HG02884 (cell line): ENCODE data around the gene PLEK.
A peak's percentile ranks its signal among the peaks of the same experiment; 100 is the strongest.
"Not testable (repeated sequence)": the region's sequence is repeated elsewhere in the genome, so short reads cannot be mapped to it uniquely, and the experiment has no call there.

Source experiments
- ATAC-seq: cut with Tn5 transposase; IDR thresholded peaks from one replicate; pipeline ENCODE4 v1.9.1; 2021; ENCODE audit warnings: mild to moderate bottlenecking, moderate library complexity; ENCODE audit not compliant: unreplicated experiment

Gene PLEK

DNA sequence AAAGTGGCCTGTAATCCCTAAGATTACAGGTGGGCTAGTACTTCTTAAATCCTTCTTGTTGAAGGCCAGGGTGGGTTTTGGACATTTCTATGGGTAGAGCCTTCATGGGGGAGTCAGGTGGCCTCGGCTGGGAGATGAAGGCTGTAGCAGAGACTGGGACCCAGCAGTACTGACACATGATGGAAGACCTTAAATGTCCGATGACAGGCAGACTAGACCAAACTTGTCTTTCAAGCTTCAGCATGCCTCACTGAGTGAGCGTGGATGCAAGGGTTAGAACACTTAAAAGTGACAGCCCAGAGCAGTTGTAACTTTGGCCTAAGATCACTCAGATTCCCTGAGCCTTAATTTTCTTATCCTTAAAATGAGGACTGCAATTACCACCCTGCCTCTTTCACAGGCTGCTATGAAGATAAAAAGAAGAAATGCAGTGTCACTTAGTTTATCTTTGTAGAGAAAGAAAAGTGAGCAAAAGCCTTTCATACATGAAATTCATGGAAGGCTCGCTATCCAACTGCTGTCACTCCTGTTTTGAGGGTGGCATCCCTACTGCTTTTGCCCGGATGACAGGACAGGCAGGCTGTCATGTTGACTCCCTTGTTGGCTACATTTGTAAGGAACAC is 19.5 kb downstream of the PLEK start:
- no peak for ATAC-seq

DNA sequence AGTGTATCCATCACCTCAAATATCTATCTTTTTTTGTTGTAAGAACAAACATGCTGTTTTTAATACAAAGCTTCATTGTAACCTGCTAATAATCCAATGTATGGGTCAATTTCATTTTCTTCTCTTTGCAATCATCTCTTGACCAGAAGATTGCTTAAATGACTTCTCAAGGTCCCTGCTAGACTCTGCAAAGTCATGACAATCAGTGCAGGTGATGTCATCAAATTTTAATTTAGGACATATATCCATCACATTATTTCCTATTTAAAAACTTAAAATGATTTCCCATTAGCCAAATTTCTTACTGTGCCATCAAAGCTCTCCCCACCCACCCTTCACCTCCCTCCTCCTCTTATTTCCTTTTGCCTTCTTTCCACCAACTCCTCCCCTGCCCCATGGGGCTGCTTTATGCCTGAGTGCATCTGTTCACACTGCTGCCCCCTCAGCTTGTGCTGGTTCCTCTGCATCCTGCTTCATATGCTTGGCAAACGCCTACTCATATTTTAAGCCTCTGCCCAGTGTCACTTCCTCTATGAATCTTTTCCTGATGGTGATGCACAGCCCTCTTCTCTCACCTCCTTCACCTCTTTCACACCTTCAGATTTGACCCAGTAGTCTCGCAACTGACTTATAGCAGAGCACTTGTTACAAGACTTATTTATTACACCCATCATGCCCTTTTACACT is 20.3 kb downstream of the PLEK start:
- ATAC-seq: peak; percentile 43

DNA sequence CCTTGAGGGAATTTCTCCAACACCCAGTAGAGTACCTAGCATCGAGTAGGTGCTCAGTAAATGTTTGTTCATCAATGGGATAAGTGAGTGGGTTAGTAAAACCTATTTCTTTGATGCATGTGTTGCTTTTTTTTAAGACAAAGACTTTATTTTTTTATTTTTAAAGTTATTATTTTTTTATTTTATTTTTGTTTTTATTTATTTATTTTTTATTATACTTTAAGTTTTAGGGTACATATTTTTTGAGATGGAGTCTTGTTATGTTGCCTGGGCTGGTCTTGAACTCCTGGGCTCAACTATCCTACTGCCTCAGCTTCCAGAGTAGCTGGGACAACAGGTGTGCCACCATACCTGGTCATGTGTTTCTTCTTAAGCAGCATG is 20.8 kb downstream of the PLEK start:
- no peak for ATAC-seq

DNA sequence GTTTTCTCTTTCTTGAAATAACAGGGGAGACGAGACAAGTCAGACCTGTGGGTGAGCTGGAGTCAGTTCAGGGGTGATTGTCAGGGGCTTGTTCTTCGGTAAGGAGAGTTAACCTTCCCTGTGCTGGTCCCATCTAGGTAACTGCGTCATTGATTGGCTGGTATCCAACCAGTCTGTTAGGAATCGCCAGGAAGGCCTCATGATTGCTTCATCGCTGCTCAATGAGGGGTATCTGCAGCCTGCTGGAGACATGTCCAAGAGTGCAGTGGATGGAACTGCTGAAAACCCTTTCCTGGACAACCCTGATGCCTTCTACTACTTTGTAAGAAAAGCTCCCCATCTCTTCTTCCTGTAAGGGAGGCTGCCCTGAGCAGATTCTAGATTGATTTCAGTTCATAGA is 21.3 kb downstream of the PLEK start:
- ATAC-seq: no peak

DNA sequence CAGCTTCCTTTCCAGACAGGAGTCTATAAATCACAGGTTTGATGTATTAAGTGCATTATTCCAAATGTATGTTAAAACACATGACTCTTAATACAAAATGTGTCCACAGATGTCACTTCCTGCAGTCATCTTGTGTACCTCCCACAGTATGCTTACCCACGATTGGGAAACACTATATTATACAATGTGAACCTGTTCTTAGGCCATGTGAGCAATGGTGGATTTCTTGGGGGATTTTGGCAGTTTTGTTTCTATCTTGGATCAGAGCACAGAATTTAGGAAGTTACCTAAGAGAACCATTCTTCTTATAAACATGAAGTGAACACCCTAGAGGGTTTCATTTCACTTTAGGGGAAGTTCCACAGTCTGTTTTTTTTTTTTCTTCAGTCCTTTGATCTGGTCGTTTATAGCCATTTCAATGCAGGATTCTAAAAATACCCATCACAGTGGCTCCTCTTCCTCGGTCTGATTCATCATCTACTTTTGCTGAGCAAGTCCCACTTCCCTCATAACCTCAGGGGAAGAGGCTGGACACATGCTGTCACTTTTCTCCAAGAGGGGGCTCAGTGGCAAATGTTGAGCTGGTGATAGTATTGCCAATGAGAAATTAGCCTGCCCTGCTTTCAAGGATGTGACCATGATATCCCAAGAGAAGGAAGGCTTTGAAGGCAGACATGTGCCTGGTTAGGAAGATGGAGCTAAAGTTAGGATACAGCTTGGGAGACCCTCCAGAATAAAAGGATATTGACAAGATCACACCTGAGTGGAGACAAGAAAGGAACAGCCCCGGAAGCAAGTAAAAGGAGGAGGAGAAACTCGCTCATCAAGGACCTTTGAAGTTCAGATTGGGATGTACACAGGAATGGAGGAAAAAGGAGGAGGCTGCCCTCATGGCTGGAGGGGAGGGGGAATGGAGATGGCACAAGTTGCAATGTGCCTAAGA is 22.6 kb downstream of the PLEK start:
- ATAC-seq: peak; percentile 53

DNA sequence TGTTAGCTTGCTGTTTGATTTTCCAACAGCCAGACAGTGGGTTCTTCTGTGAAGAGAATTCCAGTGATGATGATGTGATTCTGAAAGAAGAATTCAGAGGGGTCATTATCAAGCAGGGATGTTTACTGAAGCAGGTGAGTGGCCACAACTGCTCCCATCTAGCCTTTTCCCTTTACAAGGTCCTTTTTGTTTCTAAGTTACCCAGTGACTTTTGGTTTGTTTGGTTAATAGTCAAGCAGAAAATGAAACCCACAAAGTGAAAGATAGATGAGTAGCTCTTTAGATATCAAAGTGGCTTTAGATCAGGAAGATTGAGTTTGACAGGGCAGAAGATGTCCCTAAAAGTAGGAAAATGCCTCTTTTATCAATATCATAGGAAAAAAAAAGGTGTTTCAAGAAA is 23.3 kb downstream of the PLEK start:
- ATAC-seq: no peak

DNA sequence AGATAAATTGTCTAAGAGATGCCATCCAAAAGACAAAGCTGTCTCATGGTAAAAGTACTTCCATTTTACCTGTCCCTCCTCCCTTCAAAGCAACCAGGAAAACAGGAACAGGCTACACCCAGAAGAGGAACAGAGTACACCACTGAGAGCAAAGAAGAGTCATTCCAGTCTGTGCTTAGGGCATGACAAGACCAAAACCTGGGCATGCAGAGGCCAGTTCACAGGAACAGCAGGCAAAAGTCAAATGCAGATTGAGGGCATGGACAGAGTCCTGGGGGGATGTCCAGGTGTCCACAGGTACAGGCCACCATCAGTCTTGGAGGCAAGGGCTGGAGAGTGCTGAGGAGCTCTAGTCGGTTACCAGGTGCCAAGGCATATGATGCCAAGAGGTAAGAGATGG is 23.7 kb downstream of the PLEK start:
- ATAC-seq: no peak

DNA sequence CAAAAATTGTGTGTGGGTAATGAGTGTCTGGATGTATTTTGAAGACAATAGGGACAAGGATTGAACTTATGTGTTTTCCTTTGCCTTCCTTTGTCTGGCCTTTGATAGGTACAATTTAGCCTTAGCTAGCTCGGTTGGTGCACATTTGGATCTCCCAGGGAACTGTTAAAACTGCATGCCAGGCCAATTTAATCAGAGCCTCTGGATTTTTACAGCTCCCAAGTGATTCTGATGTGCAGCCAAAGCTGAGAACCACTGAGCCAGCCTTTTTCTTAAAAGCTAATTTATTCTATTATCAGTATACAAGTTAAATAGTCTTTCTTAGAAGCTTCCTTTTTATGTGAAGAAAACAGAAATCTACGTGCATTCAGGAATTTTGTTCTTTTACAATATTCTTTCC is 25.0 kb downstream of the PLEK start:
- no peak for ATAC-seq

DNA sequence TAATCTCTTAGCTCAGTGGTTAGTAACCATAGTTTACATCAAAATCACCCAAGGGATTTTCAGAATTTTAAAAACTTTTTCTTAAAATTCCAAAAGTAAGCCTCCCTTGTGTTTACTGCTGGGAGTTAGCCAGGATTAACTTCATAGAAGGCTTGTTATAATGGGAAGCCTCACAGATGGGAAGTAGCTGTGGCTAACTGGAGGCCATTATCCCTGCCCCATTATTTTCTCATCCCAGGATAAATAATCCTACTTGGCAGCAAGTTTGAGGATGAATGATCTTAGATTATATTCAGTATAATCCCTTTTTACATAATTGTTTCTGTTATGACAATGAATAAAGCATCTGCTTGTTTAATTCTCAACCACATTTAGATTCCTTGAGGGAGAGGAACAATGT is 25.5 kb downstream of the PLEK start:
- no peak for ATAC-seq

DNA sequence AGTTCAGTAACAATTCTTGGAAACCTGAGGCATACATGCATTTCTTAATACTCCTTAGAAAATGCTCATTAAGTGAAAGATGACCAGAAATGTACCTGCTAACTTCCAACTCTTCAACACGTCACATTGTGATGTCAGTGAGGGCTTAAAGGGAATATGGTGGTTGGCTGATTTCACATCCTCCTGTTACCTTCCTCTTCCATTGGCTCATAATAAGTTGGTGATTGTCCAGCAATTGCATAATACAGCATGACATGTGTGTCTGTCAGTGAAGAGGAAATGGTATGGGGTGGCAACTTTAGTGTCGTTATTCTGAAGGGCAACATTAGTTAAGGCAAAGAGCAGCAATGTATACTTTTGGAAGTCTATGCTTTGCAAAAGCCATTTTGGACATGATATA is 26.0 kb downstream of the PLEK start:
- no peak for ATAC-seq

DNA sequence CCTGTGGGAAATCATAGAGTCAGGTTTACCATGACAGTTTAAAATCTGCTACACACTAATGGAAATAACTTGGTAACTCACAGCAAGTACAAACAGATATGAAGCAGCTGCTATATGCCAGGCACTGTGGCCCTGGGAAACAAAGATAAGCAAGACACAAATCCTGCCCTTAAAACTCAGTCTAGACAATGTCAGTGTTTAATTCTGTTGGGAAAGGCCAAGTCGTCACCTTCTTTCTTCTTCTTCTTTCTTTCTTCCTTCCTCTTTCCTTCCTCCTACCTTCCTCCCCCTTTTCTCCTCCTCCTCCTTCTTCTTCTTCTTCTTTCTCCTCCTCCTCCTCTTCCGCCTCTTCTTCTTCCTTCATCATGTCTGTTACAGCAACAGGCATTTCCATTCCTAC is 26.8 kb downstream of the PLEK start:
- no peak for ATAC-seq

DNA sequence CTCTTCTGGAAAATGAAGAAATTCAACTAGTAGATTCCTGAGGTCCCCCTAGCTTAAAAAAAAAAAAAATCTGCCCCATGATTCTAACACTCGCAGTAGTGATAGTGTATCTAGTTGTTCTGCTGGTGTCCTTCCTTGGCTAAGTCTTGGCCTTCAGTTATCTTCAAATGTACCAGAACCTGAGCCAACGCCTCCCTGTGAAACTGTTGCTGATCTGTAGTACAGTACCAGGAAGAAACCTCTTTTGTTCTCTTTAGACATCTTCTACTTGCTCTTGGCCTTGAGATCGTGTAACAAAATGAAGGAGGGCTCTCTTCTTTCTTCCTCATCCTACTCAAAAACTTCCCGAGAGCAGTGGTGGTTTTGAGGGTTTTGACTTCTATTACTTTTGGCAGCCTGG is 31.0 kb downstream of the PLEK start:
- ATAC-seq: no peak

DNA sequence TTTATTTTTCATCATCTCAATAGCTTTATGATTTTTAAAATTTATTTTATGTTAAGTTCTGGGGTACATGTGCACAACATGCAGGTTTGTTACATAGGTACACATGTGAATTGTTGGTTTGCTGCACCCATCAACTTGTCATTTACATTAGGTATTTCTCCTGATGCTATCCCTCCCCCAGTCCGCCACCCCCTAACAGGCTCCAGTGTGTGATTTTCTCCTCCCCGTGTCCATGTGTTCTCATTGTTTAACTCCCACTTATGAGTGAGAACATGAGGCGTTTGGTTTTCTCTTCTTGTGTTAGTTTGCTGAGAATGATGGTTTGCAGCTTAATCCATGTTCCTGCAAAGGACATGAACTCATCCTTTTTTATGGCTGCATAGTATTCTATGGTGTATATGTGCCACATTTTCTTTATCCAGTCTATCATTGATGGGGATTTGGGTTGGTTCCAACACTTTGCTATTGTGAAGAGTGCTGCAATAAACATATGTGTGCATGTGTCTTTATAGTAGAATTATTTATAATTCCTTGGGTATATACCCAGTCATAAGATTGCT is 32.7 kb downstream of the PLEK start:
- ATAC-seq: not testable (repeated sequence)

DNA sequence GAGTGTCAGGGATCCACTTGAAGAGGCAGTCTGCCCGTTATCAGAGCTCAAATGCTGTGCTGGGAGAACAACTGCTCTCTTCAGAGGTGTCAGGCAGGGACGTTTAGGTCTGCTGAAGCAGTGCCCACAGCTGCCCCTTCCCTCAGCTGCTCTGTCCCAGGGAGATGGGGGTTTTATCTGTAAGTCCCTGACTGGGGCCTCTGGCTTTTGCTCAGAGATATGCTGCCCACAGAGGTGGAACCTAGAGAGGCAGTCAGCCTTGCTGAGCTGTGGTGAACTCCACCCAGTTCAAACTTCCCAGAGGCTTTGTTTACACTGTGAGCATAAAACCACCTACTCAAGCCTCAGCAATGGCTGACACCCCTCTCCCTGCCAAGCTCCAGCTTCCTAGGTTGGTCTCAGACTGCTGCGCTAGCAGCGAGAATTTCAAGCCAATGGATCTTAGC is 38.1 kb downstream of the PLEK start:
- peak; percentile 79 for ATAC-seq

DNA sequence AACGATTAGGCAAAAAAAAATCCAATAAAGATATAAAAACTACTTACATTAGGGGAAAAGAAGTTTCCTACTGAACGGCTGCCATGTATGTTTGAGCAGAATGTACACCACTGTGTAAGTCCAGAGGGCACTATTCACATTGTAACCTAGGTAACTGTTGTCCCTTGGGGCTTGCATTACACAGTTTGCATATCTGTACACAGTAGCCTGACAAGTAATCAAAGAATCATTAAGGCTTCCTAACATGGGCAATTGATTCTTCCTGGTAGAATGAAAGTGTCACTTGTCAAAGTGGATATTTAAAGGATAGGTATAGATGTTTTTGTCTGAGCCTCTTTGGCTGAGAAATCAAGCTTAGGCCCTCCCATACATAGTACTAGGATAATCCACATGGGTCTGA is 39.1 kb downstream of the PLEK start:
- no peak for ATAC-seq

DNA sequence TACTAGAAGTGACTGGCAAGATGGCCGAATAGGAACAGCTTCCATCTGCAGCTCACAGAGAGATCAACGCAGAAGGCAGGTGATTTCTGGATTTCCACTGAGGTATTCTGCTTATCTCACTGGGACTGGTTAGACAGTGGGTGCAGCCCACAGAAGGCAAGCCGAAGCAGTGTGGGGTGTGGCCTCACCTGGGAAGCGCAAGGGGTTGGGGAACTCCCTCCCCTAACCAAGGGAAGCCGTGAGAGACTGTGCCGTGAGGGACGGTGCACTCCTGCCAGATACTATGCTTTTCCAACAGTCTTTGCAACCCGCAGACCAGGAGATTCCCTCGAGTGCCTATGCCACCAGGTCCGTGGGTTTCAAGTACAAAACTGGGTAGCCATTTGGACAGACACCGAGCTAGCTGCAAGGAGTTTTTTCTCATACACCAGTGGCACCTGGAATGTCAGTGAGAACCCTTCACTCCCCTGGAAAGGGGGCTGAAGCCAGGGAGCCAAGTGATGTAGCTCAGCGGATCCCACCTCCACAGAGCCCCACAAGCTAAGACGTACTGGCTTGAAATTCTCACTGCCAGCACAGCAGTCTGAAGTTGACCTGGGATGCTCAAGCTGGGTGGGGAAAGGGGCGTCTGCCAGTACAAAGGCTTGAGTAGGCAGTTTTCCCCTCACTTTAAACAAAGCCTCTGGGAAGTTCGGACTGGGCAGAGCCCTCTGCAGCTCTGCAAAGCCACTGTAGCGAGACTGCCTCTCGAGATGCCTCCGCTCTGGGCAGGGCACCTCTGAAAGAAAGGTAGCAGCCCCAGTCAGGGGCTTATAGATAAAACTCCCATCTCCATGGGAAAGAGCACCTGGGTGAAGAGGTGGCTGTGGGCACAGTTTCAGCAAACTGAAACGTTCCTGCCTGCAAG is 40.1 kb downstream of the PLEK start:
- ATAC-seq: no peak

DNA sequence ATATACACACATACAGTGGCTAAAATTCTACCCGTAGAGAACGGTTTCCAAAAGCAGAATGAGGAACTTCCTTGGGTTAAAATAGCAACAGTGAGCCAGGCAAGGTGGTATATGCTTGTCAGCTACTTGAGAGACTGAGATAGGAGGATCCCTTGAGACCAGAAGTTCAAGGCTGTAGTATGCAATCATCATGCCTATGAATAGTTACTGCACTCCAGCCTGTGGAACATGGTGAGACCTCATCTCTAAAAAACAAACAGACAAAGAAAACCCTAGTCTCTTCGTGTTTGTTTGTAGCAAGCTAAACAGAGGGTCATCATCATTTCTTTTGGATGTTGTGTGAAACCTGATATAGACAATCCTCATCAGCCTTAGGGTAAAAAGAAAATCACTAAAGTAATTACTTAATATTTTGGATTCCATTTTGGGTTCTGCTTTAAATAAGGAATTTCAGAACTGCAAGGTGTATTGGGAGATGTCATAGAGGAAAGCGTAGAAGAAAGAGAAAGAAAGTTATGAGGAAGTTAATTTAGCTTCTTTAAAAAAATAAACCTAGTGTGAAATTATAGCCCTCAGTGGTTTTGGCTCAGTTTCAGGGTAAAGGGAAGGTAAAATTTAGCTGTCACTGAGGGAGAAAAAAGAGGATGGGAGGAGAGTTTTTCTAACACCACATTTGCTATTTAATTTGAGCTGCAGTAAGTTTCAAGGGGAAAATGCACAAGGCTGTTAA is 46.5 kb downstream of the PLEK start:
- peak; percentile 74 for ATAC-seq

DNA sequence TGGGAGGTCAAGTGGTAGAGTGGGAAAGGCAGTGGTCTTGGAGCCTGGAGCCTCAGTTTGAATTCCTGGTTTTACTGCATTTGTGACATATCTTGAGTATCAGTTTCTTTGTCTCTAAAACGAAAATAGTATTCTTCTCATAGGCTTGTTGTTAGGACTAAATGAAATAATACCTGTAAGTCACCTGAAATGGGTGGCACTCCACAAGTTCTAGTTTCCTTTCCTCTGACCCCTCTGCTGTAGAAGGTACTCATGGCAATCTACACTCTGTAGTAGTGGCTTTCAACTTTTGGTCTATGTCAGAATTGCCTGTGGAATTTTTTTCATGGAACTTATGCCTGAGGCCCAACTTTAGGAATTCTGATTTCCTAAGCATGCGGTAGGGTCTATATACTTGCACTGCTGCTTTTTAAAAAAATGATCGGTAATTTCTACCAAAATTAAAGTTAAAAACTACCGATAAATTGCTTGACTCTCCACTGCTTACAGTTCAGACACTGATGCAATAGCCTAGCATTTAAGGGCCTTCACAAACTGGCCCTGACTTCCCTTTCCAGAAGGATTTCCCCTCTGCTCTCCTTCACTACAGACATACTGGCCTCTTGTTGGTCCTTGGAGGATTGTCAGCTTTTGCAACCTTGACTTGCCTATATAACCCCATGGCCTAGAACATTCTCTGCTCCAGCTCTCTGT is 47.2 kb downstream of the PLEK start:
- peak; percentile 33 for ATAC-seq

DNA sequence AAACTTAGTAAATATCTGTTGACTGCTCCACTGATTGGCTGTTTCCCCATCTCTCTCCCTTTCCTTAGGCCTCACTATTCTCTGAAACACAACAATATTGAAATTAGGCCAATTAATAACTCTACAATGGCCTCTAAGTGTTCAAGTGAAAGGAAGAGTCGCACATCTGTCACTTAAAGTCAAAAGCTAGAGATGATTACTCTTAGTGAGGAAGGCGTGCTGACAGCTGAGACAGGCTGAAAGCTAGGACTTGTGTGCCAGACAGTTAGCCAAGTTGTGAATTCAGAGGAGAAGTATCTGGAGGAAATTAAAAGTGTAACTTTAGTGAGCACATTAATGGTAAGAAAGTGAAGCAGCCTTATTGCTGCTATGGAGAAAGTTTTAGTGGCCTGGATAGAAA is 48.4 kb downstream of the PLEK start:
- ATAC-seq: no peak
